ENCODE data around the gene DNMT1. TPM values are rescaled to one million over a fixed set of nuclear protein-coding genes. Genes with fewer than 3 reads are reported as not detected.
A peak's percentile ranks its signal among the peaks of the same experiment; 100 is the strongest.

The DNMT1 gene
- total and polyA plus RNA-seq, 4 donors = 32.8 to 85.7 (median 45.2) TPM

GRCh38 chr19:10109528-10109927 is 85.2 kb downstream of the DNMT1 start:
- H3K4me3 ChIP-seq = no peak overlapping the region
- H3K27me3 ChIP-seq (ENCODE audit: control insufficient read depth in 3 of 3, insufficient read depth in 3 of 3, low read length in 2 of 3) = no peaks in the 10 kb centered on the region
- no peak overlapping the region for H3K27ac ChIP-seq (ENCODE audit: low read depth in 1 of 2, low read length in 1 of 2)
- 92 to 93% methylated on average over 14 of the region's 14 CpGs for WGBS, 2 donors
- TF ChIP-seq CTCF (IDR thresholded peaks at IDR 0.05; ENCODE audit: control extremely low read depth, extremely low read depth) = no peak
- peaks cover 0 to 18% (median 5%) of the 10 kb centered on the region in 5 donors for H3K4me1 ChIP-seq (ENCODE audit: control insufficient read depth in 5 of 5, insufficient read depth in 5 of 5, low read length in 5 of 5)
- H3K9ac ChIP-seq (ENCODE audit: insufficient read depth in 1 of 2, low read length in 2 of 2) = no peak overlapping the region
- H3K9me3 ChIP-seq (ENCODE audit: control insufficient read depth in 4 of 4, insufficient read depth in 3 of 4, low read length in 3 of 4) = no peaks in the 10 kb centered on the region
- DNase-seq = no peak
- no peak for ATAC-seq (ENCODE audit: insufficient read depth, low FRiP score)
- H3K36me3 ChIP-seq (ENCODE audit: control insufficient read depth in 4 of 4, insufficient read depth in 4 of 4, low read length in 4 of 4) = peaks cover 11 to 45% (median 21%) of the 10 kb centered on the region in 4 donors

GRCh38 chr19:10107817-10108367 is 86.9 kb downstream of the DNMT1 start:
- H3K36me3 ChIP-seq (ENCODE audit: control insufficient read depth in 4 of 4, insufficient read depth in 4 of 4, low read length in 4 of 4) = peaks cover 11 to 35% (median 18%) of the 10 kb centered on the region in 4 donors
- H3K27me3 ChIP-seq (ENCODE audit: control insufficient read depth in 3 of 3, insufficient read depth in 3 of 3, low read length in 2 of 3) = no peaks in the 10 kb centered on the region
- TF ChIP-seq CTCF (IDR thresholded peaks at IDR 0.05; ENCODE audit: control extremely low read depth, extremely low read depth) = no peak
- H3K4me3 ChIP-seq = no peak overlapping the region
- DNase-seq = no peak
- no peak overlapping the region for H3K27ac ChIP-seq (ENCODE audit: low read depth in 1 of 2, low read length in 1 of 2)
- 90 to 97% methylated on average over 14 of the region's 14 CpGs for WGBS, 2 donors
- H3K9me3 ChIP-seq (ENCODE audit: control insufficient read depth in 4 of 4, insufficient read depth in 3 of 4, low read length in 3 of 4) = no peaks in the 10 kb centered on the region
- no peak overlapping the region for H3K9ac ChIP-seq (ENCODE audit: insufficient read depth in 1 of 2, low read length in 2 of 2)
- H3K4me1 ChIP-seq (ENCODE audit: control insufficient read depth in 5 of 5, insufficient read depth in 5 of 5, low read length in 5 of 5) = peaks cover 0 to 18% (median 5%) of the 10 kb centered on the region in 5 donors
- no peak for ATAC-seq (ENCODE audit: insufficient read depth, low FRiP score)

GRCh38 chr19:10107254-10107653 is 87.5 kb downstream of the DNMT1 start:
- no peak overlapping the region for H3K27ac ChIP-seq (ENCODE audit: low read depth in 1 of 2, low read length in 1 of 2)
- WGBS, 2 donors = 78 to 87% methylated on average over 10 of the region's 10 CpGs
- ATAC-seq (ENCODE audit: insufficient read depth, low FRiP score) = no peak
- TF ChIP-seq CTCF (IDR thresholded peaks at IDR 0.05; ENCODE audit: control extremely low read depth, extremely low read depth) = no peak
- H3K9ac ChIP-seq (ENCODE audit: insufficient read depth in 1 of 2, low read length in 2 of 2) = peak overlapping the region in 1 of 2 donors; percentile 63
- peak overlapping the region; percentile 23 for H3K4me3 ChIP-seq
- peaks cover 11 to 35% (median 18%) of the 10 kb centered on the region in 4 donors for H3K36me3 ChIP-seq (ENCODE audit: control insufficient read depth in 4 of 4, insufficient read depth in 4 of 4, low read length in 4 of 4)
- no peaks in the 10 kb centered on the region for H3K9me3 ChIP-seq (ENCODE audit: control insufficient read depth in 4 of 4, insufficient read depth in 3 of 4, low read length in 3 of 4)
- H3K4me1 ChIP-seq (ENCODE audit: control insufficient read depth in 5 of 5, insufficient read depth in 5 of 5, low read length in 5 of 5) = peaks cover 0 to 23% (median 5%) of the 10 kb centered on the region in 5 donors
- no peak for DNase-seq
- H3K27me3 ChIP-seq (ENCODE audit: control insufficient read depth in 3 of 3, insufficient read depth in 3 of 3, low read length in 2 of 3) = no peaks in the 10 kb centered on the region

Data from lung (tissue), 12 donors.